Ishikawa (cell line): ENCODE results near the gene SCYL1.

Experiments
- CEBPB ChIP-seq: IDR thresholded peaks from 2 replicates; pipeline ENCODE4 v1.6.1; 2012
- EP300 ChIP-seq: IDR thresholded peaks from 2 replicates; pipeline ENCODE4 v1.6.1; 2012; ENCODE audit warnings: borderline replicate concordance
- MAX ChIP-seq: IDR thresholded peaks from 2 replicates; pipeline ENCODE4 v1.6.1; 2012
- RAD21 ChIP-seq: IDR thresholded peaks from 2 replicates; pipeline ENCODE4 v1.6.1; 2012; ENCODE audit warnings: low read depth
- REST ChIP-seq: IDR thresholded peaks from 2 replicates; pipeline ENCODE4 v1.6.1; 2012; ENCODE audit warnings: low read depth, mild to moderate bottlenecking

- TF ChIP-seq EP300 (no peak), CEBPB (no peak), MAX (no peak), RAD21 (no peak), REST (no peak)
Observed at GRCh38 chr11:65548395-65548794, 23.5 kb downstream of the SCYL1 start.
